Cerebellar cortex (tissue), 1 donor: ENCODE data around the gene ZAP70.
"Not testable (repeated sequence)": the region's sequence is repeated elsewhere in the genome, so short reads cannot be mapped to it uniquely, and the experiment has no call there.

ENCODE experiments used
- DNase-seq: peaks from one replicate; pipeline ENCODE4 v3.0.0-alpha.2; 2015; ENCODE audit warnings: low spot score

Gene ZAP70

DNA sequence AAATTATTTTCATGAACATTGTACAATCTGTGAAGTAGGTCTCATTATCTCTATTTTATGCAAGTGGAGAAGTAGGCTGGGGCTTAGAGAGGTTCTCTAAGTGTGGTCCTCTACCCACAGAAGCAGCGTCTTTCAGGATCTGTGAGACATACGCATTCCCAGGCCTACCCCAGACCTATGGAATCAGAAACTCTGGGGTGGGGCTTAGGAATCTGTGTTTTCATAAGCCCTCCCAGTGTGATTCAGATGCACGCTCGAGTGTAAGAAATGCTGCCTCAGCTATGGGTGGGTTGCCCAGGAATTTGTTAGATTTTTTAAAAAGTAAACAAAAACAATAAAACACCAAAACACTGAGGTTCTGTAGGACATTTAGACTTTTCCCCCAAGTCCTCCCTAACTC lies 14.8 kb upstream of the ZAP70 start:
- DNase-seq, result no peak

DNA sequence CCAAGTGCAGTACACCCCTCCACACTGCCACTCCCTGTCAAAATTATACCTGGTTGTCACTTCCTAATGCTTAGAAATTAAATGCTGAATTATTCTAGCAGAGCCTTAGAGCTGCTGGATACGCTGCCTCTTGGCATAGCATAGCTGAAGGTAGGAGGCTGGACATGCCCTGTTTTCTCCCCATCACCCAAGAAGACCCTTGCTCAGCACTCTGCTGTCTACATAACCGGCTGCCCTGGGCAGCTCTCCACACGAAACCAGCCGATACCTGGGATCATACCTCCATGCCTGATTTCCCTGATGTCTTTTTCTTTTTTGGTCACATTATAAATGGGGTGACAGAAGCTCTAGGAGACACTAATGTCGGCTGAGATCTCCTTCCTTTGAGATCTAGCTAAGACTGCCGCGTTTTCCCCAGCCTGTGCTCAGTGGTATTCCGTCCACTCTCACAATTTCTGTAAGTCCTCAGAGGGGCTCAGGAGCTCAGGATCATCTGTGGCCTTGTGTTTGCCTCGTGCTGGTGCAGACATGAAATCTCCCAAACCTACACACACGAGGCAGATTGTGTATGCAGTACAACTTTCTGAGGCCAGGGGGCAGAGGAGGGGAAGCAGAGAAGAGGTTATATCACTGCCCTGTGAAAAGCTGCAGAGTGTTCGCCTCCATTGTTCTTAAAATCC lies 13.5 kb upstream of the ZAP70 start:
- DNase-seq, result peak; percentile 61

DNA sequence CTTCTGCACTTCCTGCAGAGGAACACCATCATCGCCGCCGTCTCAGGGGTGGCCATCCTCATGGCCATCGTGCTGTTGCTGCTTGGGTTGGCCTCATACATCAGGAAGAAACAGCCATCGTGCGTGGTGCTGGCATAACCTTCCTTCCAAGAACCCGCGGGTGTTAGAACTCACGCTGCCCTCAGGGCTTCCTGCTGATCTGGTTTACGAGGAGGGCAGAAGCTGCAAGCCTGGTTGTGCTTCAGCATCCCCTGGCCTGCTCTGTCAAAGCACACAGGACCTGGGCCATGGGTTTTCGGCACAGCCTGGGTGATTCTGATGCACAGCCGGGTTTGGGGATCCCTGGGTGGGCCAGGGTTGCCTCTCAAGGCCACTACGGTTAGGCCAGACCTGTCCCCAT lies 12.2 kb upstream of the ZAP70 start:
- no peak for DNase-seq

DNA sequence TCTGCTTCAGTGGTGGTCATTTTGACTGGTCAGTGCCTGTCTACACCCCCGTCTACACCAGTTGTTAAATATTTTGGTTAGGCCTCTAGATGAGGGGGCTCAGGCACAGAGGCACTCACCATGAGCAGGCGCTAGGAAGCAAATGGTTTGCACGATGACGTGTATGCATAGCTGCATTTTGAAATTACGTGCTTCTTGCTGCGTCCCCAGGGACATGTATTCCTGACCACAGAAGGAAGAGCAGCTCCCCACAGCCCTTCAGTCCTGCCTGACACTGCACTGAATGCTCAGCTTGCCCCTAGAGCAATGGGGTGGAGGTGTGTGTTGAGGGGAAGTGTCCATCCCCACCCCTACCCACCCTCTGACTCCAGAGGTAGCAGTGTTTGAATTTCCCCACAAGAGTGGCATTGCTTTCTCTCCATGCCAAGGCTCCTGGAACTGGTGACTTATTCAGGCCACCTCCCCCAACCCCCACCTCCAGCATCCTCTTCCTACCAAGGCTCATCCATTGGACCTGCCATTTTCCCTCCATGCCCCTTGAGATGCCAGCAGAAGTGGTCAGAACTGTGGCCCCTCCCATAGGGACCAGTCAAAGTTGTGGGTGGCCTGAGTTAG lies 11.4 kb upstream of the ZAP70 start:
- DNase-seq, result no peak

DNA sequence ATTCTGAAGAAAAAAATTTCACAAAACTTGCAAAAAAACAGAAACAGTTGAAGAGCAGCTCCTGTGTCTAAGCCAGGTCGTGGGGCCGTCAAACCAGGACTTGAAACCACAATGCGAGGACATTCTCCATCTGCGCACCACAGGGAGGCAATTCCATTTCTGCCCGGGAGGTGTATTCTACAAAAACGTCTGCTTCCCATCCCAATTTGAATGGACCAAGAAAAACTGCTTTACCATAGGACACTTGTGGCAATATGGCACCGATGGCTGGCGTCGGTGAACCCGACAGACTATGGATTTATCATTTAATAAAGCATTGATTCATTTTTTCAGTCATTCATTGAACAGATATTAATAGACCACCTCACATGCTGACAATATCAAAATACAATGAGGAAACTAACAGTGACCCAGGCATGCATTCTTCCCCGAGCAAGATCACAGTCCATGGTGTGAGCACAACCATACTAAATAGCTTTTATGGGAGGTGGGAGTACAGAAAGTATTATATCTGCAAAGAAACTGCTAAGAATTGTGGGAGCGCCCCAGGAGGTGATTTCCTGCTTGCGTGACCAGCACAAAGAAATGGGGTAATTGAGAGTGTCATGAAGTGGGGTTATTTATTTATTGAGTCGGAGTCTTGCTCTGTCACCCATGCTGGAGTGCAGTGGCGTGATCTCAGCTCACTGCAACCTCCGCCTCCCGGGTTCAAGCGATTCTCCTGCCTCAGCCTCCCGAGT lies 10.5 kb upstream of the ZAP70 start:
- no peak for DNase-seq

DNA sequence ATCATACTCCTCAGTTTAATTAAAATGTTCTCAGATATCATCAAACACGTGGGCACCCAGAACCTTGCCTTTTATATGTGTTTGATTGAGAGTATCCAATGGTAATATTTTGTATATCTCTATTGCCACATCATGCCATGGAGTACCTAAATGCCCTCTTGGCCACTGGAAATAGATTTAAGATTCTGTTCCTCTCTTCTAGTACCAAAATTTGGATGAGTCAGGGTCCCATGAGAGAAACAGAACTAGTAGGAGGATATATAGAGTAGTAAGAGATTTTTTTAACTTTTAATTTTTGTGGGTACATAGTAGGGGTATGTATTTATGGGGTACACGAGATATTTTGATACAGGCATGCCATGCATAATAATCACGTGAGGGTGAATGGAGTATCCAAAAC lies 9.6 kb upstream of the ZAP70 start:
- no peak for DNase-seq

DNA sequence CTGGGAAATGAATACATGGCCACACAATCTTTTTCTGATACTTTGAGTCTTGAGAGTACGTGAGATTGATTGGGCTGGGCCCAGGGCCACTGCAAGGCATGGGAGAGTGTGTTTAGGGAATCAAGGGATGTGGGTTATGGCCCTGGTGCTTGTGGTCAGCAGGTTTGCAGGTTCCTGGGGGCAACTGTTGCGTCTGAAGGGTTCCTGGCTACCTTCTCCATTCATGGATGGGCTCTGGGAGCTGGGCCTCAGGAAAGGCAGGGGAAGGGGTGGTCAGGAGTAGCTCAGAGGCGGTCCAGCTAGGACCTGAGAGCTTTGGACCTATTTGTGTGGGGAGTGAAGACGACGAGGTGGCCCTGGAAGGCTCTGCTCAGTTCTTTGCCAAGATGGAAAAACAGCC lies 8.4 kb upstream of the ZAP70 start:
- no peak for DNase-seq

DNA sequence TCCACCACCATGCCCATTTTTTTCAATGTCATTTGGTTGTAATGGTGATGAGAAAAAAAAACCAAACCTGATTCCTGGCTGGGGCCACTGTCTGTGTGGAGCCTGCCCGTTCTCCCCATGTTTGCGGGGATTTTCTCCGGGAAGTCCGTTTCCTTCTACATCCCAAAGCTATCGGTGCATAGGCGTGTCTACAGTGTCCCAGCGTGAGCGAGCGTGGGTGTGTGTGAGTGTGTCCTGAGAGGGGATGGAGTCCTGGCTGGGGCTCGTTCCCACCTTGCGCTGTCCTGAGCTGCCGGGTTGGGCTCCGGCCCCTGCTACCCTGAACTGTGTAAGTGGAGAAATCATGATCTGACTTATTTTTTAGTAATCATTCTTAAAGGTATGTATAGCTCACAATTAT lies 7.3 kb upstream of the ZAP70 start:
- DNase-seq, result no peak

DNA sequence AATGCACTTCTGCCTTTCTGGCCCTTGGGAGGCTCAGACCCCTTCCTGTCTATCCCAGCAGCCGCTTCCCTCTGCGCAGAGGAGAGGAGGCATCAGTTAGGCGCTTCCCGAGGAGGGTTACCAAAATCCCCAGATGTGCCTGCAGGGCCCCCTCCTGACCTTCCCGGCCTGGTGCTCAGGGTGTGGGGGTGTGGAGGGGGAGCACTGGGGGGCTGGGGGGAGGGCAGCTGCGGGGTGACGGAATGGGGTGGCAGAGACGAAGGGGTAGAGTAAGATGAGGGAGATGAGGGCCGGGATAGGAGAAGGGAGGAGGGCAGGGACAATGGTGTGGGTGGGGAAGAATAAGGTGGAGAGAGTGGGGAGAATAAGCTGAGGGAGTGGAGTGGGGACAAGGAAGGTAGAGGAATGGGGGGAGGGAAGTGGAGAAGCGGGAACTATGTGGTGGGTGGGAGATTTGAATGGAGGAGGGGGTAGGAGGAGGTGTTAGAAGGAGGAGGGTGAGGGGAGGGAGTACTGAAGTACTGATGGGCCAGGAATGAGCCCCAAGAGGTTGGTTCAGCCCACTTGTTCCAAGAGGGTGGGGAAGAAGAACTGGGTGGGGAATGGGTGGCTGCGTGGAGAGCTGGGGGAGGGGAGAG lies 6.5 kb upstream of the ZAP70 start:
- no peak for DNase-seq

DNA sequence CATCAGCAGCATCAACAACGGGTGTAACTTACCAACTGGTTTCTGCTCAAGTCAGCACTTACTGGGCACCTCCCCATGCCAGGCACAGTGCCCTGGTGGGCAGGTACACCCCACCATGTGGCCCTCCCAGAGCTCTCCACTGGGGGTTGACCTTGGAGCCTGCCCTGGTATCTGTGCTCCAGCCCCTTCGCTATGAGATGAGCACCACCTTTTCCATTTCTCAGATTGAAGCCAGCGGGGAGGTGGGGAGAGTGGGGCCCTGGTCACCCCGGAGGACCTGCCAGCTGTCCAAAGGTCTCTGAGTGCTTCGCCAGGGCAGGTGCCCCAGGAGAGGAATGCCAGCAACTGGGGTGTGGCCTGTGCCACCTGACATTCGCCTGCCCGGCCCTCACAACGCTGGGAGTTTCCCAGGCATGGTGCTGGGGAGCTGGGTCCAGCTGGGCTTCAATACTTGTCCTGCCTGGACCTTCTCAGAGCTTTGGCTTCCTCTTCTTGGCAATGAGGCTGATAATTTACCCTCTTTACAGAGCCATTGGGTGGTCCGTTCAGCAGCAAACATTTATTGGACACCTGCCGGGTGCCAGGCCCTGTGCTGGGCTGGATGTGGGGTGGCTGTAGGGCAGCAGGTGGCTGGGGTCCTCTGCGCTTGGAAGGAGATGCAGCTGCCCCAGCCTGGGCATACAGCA lies 5.9 kb upstream of the ZAP70 start:
- DNase-seq, result no peak

DNA sequence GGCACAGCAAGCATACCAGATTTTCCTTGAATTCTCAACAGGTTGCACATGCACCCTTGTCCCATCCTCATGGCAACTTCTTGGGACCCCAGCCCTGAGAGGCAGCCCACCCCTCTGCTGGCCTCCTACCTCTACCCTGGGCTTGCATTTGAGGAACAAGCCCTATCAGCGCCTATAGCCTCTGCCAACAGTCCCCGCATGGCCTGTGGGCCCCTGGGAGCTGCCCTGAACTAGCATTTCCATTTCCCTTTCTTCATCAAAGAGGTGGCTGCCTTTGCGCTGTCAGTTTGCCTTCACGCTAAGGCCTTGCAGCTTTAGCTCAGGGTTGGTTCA lies 5.4 kb upstream of the ZAP70 start:
- DNase-seq, result no peak

DNA sequence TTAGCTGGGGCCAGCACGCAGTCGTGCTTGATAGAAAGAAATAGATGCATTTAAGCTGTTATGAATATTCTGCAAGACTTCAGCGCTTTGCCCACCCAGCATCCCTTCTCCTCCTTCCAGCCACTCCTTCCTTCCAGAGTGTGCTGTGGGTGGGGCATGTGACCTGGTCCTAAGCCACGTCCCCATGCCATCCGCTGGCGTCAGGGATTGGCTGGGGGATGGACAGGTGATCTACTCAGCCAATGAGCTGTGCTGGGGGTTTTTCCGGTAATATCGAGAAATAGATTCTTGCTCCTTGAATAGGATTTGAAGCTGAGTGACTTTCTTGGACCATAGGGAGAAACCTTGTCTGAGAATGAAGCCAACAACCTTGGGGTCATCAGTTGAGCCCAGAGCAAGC lies 4.8 kb upstream of the ZAP70 start:
- no peak for DNase-seq

DNA sequence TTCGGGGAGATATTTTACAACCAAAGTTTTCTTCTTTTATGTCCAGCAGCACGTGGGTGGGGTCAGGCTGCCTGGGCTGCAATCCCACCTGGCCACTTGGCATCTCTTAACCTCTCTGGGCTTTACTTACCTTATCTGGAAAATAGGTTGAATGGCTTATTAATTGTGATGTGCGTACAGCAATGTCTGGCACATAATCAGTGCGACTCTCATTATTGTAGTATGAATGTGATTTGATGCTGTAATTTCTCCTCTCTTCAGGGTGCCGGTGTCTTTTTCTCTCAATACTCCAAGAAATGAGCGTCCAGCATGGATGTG lies 2.0 kb upstream of the ZAP70 start:
- no peak for DNase-seq

DNA sequence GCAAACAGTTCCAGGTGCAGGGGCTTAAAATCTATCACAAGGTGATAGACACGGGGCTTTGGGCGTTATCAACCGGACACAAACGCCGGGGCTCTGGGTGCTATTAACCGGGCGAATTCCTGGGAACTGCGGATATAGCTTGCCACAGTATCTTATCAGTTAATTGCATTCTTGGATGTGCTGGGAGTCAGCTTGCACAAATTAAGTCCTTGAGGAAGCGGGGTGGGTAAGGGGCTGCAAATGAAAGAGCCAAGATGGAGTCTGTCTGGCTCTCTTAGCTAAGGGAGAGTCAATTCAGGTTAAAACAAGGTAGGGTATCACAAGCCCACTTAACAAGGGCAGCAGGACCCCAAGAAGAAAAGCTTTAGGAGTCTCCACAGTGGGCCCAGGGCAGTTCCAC lies 1.2 kb upstream of the ZAP70 start:
- not testable (repeated sequence) for DNase-seq

DNA sequence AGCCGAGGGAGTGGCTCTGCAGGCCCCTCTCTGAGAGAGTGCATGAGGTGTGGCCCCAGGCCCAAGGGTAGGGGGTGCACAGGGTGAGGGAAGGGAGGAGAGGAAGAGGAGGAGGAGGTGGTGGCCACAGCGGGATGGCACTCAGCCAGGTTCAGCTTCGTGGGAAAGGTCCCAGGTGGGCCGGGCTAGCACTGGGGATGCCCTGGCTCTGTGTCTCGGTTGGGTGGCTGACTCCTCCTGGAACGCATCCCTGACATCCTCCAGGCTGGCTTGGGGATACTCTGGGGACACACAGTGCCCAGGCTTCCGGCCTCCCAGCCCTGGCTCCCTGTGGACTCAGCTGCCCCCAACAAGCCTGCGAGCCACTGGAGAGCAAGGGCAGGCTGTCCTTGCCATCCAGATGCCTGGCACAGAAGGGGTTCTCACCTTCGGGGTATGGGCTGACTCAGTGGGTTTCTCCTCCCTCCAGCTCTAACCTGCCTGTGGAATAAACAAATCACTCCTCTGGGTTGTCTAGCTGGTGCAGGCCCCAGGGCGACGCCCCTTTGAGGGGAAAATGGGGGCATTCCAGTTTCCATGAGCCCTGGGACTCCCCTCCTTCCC lies 582 bp upstream of the ZAP70 start:
- no peak for DNase-seq

DNA sequence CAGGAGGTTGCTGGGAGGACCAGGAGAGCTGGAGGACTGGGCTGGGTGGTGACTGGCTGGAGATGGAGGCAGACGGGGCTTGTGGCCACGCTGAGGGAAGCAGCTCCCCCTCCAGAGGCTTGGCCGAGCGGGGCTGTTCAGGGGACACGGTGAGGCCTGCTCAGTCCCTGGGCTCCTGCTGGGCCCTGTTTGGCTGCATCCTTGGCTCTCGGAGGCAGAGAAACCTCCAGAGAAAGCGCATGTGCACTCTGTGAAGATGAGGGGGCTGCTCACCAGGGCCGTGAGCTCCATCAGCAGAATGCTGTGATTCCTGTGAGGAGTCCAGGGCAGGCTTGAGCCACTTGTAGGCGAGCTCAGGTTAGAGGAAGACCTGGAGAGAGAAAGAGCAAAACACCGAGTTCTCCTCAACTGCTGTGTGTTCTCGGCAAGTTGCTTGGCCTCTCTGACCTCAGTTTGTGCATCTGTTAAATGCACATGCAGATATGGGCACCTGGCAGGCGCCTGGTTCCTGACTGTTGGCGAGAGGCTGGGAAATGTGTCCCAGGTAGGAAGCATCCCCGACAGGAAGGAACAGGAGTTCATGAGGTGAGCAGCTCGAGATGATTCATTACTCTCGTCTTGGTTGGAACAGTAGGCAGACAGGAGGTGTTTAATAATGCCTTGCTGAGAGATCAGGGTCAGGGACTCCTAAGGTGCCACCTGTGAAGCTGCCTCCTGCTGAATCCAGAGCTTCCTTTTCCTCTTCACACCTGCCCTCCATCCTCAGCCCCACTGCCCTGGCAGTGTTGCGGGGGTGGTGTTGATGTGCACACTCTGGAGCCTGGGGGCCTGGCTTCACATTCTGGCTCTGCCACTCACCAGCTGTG lies 941 bp downstream of the ZAP70 start:
- DNase-seq, result no peak

DNA sequence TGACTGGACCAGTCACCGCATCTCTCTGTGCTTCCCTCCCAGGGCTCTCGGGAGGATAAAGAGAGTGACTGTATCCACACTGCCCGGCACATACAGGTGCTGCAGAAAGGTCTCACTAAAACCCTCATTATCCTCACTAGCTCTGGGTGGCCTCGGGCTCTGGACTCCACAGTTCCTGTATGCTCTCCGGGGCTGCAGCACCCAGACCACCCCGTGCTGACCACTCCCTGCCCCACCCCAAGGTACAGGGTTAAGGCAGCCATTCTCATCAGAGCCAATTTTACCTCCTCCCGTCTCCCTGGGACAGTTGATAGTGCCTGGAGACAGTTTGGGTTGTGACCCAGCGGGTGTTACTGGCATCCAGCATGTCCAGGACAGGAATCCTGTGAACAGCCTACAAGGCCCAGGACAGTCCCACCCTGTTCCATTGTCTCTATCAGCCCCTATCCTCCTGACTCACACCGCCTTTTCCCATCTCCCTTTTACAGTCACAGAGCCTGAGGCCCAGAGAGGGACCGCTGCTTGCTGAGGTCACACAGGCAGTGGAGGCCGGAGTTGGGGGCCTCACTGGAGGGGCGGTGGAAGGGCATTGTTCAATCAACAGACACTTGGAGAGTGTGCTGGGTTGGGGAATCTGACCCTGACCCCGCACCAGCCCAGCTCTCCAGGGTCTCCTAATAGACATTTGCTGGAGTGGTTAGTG lies 1.7 kb downstream of the ZAP70 start:
- DNase-seq, result no peak

DNA sequence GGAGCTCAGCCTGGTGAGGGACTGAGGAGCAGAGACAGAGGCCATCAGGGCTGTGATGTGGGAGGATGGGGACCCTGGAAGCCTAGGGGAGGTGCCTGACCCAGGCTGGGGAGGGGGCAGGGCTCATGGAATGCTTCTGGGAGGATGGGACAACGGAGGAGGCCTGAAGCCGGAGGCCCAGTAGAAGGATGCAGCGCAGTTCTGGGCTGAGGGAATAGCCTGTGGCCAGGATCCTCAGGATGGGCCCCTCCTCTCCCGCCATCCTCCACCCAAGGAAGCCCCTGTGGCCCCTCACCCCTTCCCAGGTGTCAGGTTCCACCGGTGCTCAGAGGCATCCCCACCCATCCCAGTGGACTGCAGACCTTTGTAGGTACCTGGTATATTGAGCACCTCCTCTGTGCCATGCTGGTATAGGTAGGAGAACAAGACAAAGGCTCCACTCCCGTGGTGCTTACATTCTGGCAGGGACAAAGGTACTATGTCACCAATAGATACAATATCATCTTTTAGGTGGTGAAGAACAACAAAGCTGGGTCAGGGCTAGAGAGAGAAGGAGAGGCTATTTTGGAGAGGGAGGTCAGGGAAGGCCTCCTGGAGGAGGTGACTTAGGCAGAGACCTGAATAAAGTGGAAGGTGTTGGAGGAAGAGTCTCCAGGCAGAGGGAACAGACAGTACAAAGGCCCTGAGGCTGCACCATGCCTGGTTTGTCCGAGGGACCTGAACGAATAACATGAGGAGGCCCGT lies 2.7 kb downstream of the ZAP70 start:
- no peak for DNase-seq

DNA sequence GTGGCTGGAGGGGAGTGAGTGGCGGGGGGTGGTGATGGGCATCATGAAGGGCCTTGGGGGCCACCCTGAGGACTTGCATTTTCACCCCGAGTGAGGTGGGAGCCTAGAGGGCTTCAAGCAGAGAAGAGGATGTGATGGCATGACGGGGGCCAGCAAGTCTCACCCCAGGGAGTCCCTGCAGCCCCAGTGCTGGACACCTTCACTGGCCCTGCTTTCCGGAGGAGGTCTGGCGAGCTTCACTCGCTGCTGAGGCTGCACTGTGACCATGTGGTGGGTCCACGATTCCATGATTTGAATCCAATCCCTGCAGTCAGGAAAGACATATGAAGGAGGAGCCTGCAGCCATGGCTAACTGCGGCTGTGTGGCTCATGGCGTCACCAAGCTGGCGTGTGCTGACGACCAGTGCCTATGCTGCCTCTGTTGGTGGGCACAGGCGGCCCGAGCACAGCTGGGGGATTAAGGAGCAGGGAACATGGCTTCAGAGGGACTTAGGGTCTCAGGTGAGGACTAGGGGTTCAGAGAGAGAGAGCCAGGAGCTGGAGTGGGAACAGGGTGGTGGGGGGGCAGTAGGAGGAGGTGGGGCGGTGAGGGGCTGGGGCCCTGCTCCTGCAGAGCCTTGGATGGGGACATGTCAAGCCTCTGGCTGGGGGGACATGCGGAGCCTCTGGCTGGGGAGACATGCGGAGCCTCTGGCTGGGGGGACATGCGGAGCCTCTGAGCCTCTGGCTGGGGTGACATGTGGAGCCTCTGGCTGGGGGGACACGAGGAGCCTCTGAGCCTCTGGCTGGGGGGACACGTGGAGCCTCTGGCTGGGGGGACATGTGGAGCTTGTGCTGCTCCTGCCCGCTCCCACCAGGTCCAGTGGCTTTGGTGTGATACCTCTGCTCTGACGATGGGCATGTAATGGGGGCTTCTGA lies 3.6 kb downstream of the ZAP70 start:
- no peak for DNase-seq
